Large intestine (tissue), 3 donors: ENCODE results near the gene TNXB. TPM values are rescaled to one million over a fixed set of nuclear protein-coding genes. Genes with fewer than 3 reads are reported as not detected.

Experiments
- DNase-seq, 2 donors: peaks; one replicate each; pipeline versions ENCODE4 v3.0.0 to v3.0.0-alpha.2; 2013
- H3K27ac ChIP-seq: one replicate; pipeline ENCODE4 v1.5.1; 2013; ENCODE audit warnings: low read length
- H3K27me3 ChIP-seq: 2 replicates; pipeline ENCODE4 v1.6.1; 2013; ENCODE audit warnings: low read length; ENCODE audit not compliant: control insufficient read depth, insufficient read depth
- H3K36me3 ChIP-seq: 2 replicates; pipeline ENCODE4 v1.6.1; 2013; ENCODE audit warnings: low read length; ENCODE audit not compliant: control insufficient read depth, insufficient read depth
- H3K4me1 ChIP-seq: one replicate; pipeline ENCODE4 v1.6.1; 2013; ENCODE audit warnings: low read length; ENCODE audit not compliant: control insufficient read depth, insufficient read depth
- H3K4me3 ChIP-seq: one replicate; pipeline ENCODE4 v1.5.1; 2013; ENCODE audit warnings: low read length
- H3K9me3 ChIP-seq: one replicate; pipeline ENCODE4 v1.6.1; 2013; ENCODE audit warnings: mild to moderate bottlenecking, low read depth, low read length, moderate library complexity; ENCODE audit not compliant: control insufficient read depth
- WGBS: methylation state at CpG from one replicate; pipeline ENCODE4 v1.1.5; 2013; ENCODE audit warnings: low lambda C conversion rate; ENCODE audit not compliant: insufficient coverage; 5-methylcytosine and 5-hydroxymethylcytosine counted together
- polyA plus RNA-seq: library from polyadenylated mRNA; unstranded; fragments of 120-200 nt; gene quantifications from one replicate; pipeline ENCODE4 v1.2.1, GENCODE V29; 2013

Gene TNXB
- polyA plus RNA-seq, 1 donor, result 17.5 TPM

GRCh38 chr6:32120573-32121059 is 11.5 kb upstream of the TNXB start:
- no peak overlapping the region for H3K4me3 ChIP-seq
- no peak for DNase-seq
- H3K9me3 ChIP-seq, result no peaks in the 10 kb centered on the region
- no CpG with 5 or more reads among the region's 12 CpGs for WGBS
- H3K27ac ChIP-seq, result no peak overlapping the region
- no peaks in the 10 kb centered on the region for H3K27me3 ChIP-seq
- H3K36me3 ChIP-seq, result peaks cover 73% of the 10 kb centered on the region
- peaks cover 12% of the 10 kb centered on the region for H3K4me1 ChIP-seq

- H3K36me3 ChIP-seq, result peaks cover 67% of the 10 kb centered on the region
- H3K27ac ChIP-seq, result peak overlapping the region; percentile 75
- H3K4me1 ChIP-seq, result peaks cover 15% of the 10 kb centered on the region
- no CpG with 5 or more reads among the region's 17 CpGs for WGBS
- no peaks in the 10 kb centered on the region for H3K9me3 ChIP-seq
- peak overlapping the region; percentile 7 for H3K4me3 ChIP-seq
- H3K27me3 ChIP-seq, result no peaks in the 10 kb centered on the region
- peak; percentile 84 to 87 for DNase-seq
These were observed 9.9 kb upstream of the TNXB start for GRCh38 chr6:32118782-32119628.

DNA sequence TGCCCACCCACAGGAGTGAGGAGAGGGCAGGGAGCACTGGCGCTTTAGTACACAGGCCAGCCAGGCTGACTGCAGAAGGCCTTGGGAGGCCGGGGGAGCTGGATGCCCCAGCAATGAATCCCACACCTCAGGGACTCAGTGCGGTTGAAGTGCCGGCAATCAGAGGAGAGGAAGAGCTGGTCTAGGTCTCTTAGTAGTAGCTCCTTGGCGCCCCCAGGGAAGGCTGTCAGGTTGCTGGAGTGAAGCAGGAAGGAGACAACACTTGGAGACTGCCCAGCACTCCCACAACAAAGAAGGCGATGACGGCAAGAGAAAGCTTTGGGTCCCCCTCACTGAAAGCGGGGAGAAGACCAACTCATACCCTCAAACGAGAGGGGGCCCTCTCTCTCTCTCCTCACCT is 8.3 kb upstream of the TNXB start:
- Histone ChIP-seq H3K9me3 (no peaks in the 10 kb centered on the region), H3K27me3 (no peaks in the 10 kb centered on the region), H3K4me3 (no peak overlapping the region), H3K27ac (no peak overlapping the region), H3K36me3 (peaks cover 59% of the 10 kb centered on the region), H3K4me1 (peaks cover 22% of the 10 kb centered on the region)
- DNase-seq, result no peak
- no CpG with 5 or more reads among the region's 9 CpGs for WGBS

- H3K4me3 ChIP-seq, result no peak overlapping the region
- peaks cover 53% of the 10 kb centered on the region for H3K36me3 ChIP-seq
- no peak overlapping the region for H3K27ac ChIP-seq
- DNase-seq, result no peak
- H3K9me3 ChIP-seq, result no peaks in the 10 kb centered on the region
- WGBS, result no CpG with 5 or more reads among the region's 7 CpGs
- H3K4me1 ChIP-seq, result peaks cover 22% of the 10 kb centered on the region
- no peaks in the 10 kb centered on the region for H3K27me3 ChIP-seq
These were observed 7.5 kb upstream of the TNXB start for GRCh38 chr6:32116674-32117073.

DNA sequence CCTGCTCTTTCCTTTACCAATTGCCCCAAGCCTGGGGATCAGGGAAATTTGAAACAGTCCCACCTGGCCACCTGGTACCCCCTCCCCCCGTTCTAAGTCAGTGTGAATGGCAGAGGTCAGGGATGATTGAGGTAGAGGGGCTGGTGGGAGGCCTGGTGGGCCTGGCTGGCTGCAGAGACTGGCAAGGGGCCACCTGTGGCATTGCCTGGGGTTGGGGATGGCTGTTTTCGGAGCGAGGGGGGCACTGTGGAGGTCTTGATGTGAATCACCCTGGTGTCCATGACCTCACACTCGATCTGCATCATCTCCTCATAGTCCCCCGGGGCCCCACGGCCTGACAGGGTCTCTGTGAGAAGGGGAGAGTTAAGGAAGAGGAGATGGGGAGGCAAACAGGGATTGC is 6.5 kb upstream of the TNXB start:
- no peak overlapping the region for H3K4me3 ChIP-seq
- peaks cover 45% of the 10 kb centered on the region for H3K36me3 ChIP-seq
- no peaks in the 10 kb centered on the region for H3K27me3 ChIP-seq
- DNase-seq, result no peak
- no peaks in the 10 kb centered on the region for H3K9me3 ChIP-seq
- no CpG with 5 or more reads among the region's 6 CpGs for WGBS
- H3K27ac ChIP-seq, result no peak overlapping the region
- H3K4me1 ChIP-seq, result peaks cover 22% of the 10 kb centered on the region

DNA sequence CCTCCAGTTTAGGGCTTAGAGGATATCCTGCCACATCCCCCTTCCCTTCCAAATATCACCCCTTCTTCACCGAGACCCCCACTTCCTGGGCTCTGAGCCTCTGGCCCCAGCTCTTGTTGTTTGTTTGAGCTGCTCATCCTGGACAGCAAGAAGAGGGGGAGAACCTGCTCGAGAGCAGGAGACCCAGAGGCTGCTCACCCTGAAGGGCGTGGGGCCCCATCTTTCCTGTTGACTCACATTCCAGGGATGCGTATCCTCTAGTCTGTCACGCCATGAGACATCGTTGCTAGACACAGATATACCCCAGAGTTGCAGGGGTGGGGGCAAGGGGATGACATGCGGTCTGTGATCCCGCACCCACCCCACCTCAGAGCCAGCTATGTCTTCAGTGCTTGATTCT is 5.7 kb upstream of the TNXB start:
- Histone ChIP-seq H3K27me3 (no peaks in the 10 kb centered on the region), H3K27ac (no peak overlapping the region), H3K36me3 (peaks cover 40% of the 10 kb centered on the region), H3K4me3 (no peak overlapping the region), H3K9me3 (no peaks in the 10 kb centered on the region), H3K4me1 (peaks cover 22% of the 10 kb centered on the region)
- no CpG with 5 or more reads among the region's 8 CpGs for WGBS
- no peak for DNase-seq

GRCh38 chr6:32113386-32114352 is 4.5 kb upstream of the TNXB start:
- Histone ChIP-seq H3K9me3 (no peaks in the 10 kb centered on the region), H3K36me3 (peaks cover 33% of the 10 kb centered on the region), H3K4me3 (no peak overlapping the region), H3K27me3 (no peaks in the 10 kb centered on the region), H3K4me1 (peaks cover 17% of the 10 kb centered on the region), H3K27ac (peak overlapping the region; percentile 5)
- DNase-seq, result peak; percentile 64 to 73
- 86% methylated on average over 4 of the region's 9 CpGs for WGBS

DNA sequence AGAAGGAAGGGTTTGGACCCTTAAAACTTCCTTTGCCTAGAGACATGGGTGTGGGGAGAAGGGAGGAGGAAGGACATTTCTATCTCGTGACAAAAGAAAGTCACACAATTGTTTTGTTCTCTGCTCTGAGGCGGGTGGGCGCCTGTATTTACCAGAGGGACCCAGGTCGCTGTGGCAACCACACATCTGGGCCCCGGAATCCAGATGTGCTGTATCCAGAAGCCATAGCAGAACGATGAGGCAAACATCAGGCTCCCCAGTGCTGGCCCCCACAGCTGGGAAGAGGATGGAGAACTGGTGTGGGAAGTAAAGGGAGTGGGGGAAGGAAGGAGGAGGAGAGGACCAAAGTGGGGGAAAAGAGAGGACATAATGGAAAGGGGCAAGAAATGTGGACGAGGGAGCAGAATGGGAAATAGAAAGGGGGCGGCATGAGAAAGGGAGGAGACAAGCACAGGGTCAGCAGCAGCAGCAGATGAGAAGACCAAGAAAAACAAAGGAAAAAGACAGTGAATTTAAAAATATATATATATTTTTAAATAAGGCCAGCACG is 3.4 kb upstream of the TNXB start:
- Histone ChIP-seq H3K36me3 (peaks cover 23% of the 10 kb centered on the region), H3K9me3 (no peaks in the 10 kb centered on the region), H3K4me3 (no peak overlapping the region), H3K27ac (peak overlapping the region; percentile 7), H3K27me3 (no peaks in the 10 kb centered on the region), H3K4me1 (peaks cover 26% of the 10 kb centered on the region)
- DNase-seq, result peak; percentile 43 to 52
- WGBS, result 87% methylated on average over 4 of the region's 9 CpGs

DNA sequence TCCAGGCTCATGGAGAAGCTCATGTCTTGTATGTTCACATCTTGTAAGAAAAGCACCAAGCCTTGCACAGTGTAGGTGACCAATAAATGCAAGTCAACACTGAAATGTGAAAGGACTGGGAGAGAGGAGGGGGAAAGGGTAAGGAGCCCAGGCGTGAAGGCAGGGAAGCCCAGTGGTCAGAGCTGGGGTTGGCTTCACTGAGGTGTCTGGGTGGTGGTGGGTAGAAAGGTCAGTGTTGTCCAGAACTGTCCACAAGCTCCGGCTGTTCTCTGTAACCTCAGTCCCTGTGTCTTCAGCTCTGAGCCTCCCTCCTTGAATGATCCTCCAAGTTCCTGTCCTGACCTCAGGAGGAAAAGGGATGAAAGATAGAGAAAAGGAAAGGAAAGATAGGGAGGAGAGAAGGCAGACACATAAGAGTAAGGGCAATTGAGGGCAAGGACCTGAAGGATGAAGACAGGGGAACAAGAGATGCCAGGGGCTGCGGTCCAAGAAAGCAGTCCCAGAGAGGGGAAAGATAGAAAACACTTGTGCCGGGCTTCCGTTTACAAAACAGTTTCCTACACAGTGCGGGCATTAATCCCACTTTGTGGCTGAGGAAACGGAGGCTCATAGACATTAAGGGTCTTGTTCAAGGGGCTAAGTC is 2.4 kb upstream of the TNXB start:
- Histone ChIP-seq H3K4me1 (peaks cover 34% of the 10 kb centered on the region), H3K36me3 (peaks cover 13% of the 10 kb centered on the region), H3K27ac (peak overlapping the region; percentile 7), H3K27me3 (no peaks in the 10 kb centered on the region), H3K4me3 (no peak overlapping the region), H3K9me3 (no peaks in the 10 kb centered on the region)
- peak in 1 of 2 donors; percentile 26 for DNase-seq
- WGBS, result no CpG with 5 or more reads among the region's 7 CpGs

DNA sequence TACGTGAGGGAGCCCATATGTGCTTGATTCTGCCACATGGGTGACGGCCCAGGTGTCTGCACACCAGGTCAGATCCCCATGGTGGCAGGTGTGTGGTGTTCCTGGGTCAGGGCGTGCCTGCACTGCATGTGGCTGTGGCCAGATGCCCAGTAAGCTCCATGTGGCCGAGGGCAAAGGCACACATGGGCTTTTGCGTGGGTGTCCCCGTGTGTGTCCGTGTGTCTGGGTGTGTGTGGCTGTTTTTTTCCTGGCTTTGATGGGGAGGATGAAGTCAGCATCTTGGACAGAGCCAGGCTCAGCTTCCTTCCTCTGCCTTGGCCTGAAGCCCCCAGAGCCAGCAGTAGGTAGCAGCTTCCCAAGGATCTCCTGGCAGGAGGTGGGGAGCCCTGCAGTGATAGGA is 1.5 kb upstream of the TNXB start:
- Histone ChIP-seq H3K4me3 (no peak overlapping the region), H3K36me3 (peaks cover 4% of the 10 kb centered on the region), H3K27me3 (no peaks in the 10 kb centered on the region), H3K27ac (no peak overlapping the region), H3K4me1 (peaks cover 34% of the 10 kb centered on the region), H3K9me3 (no peaks in the 10 kb centered on the region)
- DNase-seq, result no peak
- no CpG with 5 or more reads among the region's 7 CpGs for WGBS
